Suprapubic skin (tissue), 4 donors: ENCODE data around the gene POR. TPM values are rescaled to one million over a fixed set of nuclear protein-coding genes. Genes with fewer than 3 reads are reported as not detected.

Experiments
- DNase-seq, 2 donors: peaks; one replicate each; pipeline ENCODE4 v3.0.0-alpha.2; 2019; ENCODE audit warnings: low spot score in 2 of 2
- H3K27ac ChIP-seq: fragments of 200-600 bp; sonication (generic); one replicate; pipeline ENCODE4 v1.5.1; 2019
- H3K27me3 ChIP-seq: fragments of 200-600 bp; sonication (generic); one replicate; pipeline ENCODE4 v1.5.1; 2019
- H3K36me3 ChIP-seq: fragments of 200-600 bp; sonication (generic); one replicate; pipeline ENCODE4 v1.5.1; 2019
- H3K4me1 ChIP-seq: fragments of 200-600 bp; sonication (generic); one replicate; pipeline ENCODE4 v1.5.1; 2019
- H3K4me3 ChIP-seq: fragments of 200-600 bp; sonication (generic); one replicate; pipeline ENCODE4 v1.5.1; 2019; ENCODE audit warnings: mild to moderate bottlenecking
- H3K9me3 ChIP-seq: fragments of 200-600 bp; sonication (generic); one replicate; pipeline ENCODE4 v1.5.1; 2019
- EP300 ChIP-seq: sonication (generic); formaldehyde crosslinking; IDR thresholded peaks from one replicate; pipeline ENCODE4 v1.6.1; 2017; ENCODE audit warnings: antibody characterized with exemption
- POLR2A ChIP-seq, 2 donors: fragments of 450-650 bp; IDR thresholded peaks; one replicate each; pipeline ENCODE4 v1.6.1; 2017; ENCODE audit warnings: antibody characterized with exemption in 2 of 2, mild to moderate bottlenecking in 2 of 2, moderate library complexity in 2 of 2
- POLR2AphosphoS5 ChIP-seq, 3 donors: sonication (generic); formaldehyde crosslinking; IDR thresholded peaks; one replicate each; pipeline ENCODE4 v1.6.1; 2017; ENCODE audit warnings: antibody characterized with exemption in 3 of 3
- WGBS: methylation state at CpG from one replicate; pipeline ENCODE4 v1.1.5; 2018; 5-methylcytosine and 5-hydroxymethylcytosine counted together
- total RNA-seq, 4 donors: library from RNA; depleted of rRNA; stranded (reverse); fragments of >200 nt; gene quantifications; one replicate each; pipeline ENCODE4 v1.1.0, GENCODE V29; 2016
- TF ChIP-seq, protein P1 (sequence below), 2 donors: fragments of 200-600 bp in 1 of 2; fragments of 450-650 bp in 1 of 2; sonication (generic) in 1 of 2; IDR thresholded peaks; one replicate each; pipeline ENCODE4 v1.5.1; 2016 to 2019; ENCODE audit warnings: antibody characterized with exemption in 2 of 2, mild to moderate bottlenecking in 1 of 2, moderate library complexity in 1 of 2

POR gene
- total RNA-seq, 4 donors from 2014 or later: 85.8 to 112 (median 91.8) TPM

- peaks cover 65% of the 10 kb centered on the region for H3K4me1 ChIP-seq
- H3K4me3 ChIP-seq: no peak overlapping the region
- peak in 1 of 2 donors; percentile 77 for DNase-seq
- H3K36me3 ChIP-seq: peaks cover 18% of the 10 kb centered on the region
- no peak for TF ChIP-seq POLR2A (IDR thresholded peaks at IDR 0.05)
- TF ChIP-seq EP300: no peak
- no peak for TF ChIP-seq POLR2AphosphoS5 (IDR thresholded peaks at IDR 0.05)
- TF ChIP-seq, protein P1, sequence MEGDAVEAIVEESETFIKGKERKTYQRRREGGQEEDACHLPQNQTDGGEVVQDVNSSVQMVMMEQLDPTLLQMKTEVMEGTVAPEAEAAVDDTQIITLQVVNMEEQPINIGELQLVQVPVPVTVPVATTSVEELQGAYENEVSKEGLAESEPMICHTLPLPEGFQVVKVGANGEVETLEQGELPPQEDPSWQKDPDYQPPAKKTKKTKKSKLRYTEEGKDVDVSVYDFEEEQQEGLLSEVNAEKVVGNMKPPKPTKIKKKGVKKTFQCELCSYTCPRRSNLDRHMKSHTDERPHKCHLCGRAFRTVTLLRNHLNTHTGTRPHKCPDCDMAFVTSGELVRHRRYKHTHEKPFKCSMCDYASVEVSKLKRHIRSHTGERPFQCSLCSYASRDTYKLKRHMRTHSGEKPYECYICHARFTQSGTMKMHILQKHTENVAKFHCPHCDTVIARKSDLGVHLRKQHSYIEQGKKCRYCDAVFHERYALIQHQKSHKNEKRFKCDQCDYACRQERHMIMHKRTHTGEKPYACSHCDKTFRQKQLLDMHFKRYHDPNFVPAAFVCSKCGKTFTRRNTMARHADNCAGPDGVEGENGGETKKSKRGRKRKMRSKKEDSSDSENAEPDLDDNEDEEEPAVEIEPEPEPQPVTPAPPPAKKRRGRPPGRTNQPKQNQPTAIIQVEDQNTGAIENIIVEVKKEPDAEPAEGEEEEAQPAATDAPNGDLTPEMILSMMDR (IDR thresholded peaks at IDR 0.05): no peak
- peak overlapping the region; percentile 76 for H3K27ac ChIP-seq
- H3K27me3 ChIP-seq: no peaks in the 10 kb centered on the region
- no peaks in the 10 kb centered on the region for H3K9me3 ChIP-seq
- 67% methylated on average over 3 of the region's 12 CpGs for WGBS
Measured at GRCh38 chr7:75968561-75969001, 53.6 kb downstream of the POR start.

GRCh38 chr7:75969182-75969581, 54.2 kb downstream of the POR start:
- TF ChIP-seq, protein P1 (IDR thresholded peaks at IDR 0.05): no peak
- TF ChIP-seq POLR2AphosphoS5 (IDR thresholded peaks at IDR 0.05): peak in 2 of 3 donors; percentile 33 to 42
- DNase-seq: peak; percentile 82 to 84
- Histone ChIP-seq H3K4me1 (peaks cover 64% of the 10 kb centered on the region), H3K27me3 (no peaks in the 10 kb centered on the region), H3K4me3 (no peak overlapping the region), H3K9me3 (no peaks in the 10 kb centered on the region), H3K36me3 (peaks cover 22% of the 10 kb centered on the region), H3K27ac (peak overlapping the region; percentile 76)
- WGBS: 31% methylated on average over 12 of the region's 13 CpGs

DNA sequence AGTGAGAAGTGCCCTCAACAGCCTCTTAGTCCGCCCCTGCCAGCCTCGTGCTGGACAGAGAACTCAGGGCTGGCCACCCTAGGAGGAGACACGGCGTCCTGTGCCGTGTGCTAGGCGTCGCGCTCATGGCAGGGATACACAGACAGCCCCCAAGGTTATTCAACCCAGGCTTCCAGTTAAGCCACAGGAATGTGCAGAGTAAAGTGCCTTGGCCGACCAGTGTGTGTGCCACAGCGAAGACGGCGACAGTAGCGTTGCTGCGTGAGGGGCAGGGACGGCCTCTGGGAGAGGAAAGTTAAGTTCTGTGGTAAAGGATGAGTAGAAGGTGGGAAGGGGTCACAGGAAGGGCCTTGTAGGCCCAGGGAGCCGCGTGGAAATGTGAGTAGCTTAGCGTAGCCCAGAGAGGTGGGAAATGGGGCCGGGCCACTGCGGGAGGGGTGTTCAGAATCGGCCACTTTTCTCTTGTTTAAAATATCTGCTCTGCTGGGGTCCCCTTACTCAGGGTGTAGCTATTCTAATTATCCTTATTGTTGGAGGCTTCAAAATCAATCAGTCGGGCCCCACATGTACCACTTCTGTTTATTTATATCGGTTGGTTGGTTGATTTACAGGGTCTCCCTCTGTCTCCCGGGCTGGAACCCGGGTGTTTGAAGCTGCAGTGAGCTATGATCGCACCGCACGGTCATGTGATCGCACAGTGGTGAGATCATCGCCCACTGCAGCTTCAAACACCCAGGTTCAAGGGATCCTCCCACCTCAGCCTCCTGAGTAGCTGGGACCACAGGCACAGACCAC, 54.9 kb downstream of the POR start:
- TF ChIP-seq, protein P1 (IDR thresholded peaks at IDR 0.05): no peak
- TF ChIP-seq POLR2AphosphoS5 (IDR thresholded peaks at IDR 0.05) (no peak), EP300 (no peak), POLR2A (IDR thresholded peaks at IDR 0.05) (no peak)
- Histone ChIP-seq H3K36me3 (peaks cover 22% of the 10 kb centered on the region), H3K9me3 (no peaks in the 10 kb centered on the region), H3K4me1 (peaks cover 64% of the 10 kb centered on the region), H3K27me3 (no peaks in the 10 kb centered on the region), H3K4me3 (no peak overlapping the region), H3K27ac (peak overlapping the region; percentile 76)
- no peak for DNase-seq
- WGBS: 95% methylated on average over 30 of the region's 30 CpGs

- Histone ChIP-seq H3K4me1 (peaks cover 52% of the 10 kb centered on the region), H3K27ac (peak overlapping the region; percentile 48), H3K9me3 (no peaks in the 10 kb centered on the region), H3K27me3 (no peaks in the 10 kb centered on the region), H3K4me3 (no peak overlapping the region), H3K36me3 (peaks cover 18% of the 10 kb centered on the region)
- WGBS: 90% methylated on average over 14 of the region's 14 CpGs
- no peak for DNase-seq
- TF ChIP-seq POLR2A (IDR thresholded peaks at IDR 0.05) (no peak), POLR2AphosphoS5 (IDR thresholded peaks at IDR 0.05) (no peak), EP300 (no peak)
- TF ChIP-seq, protein P1 (IDR thresholded peaks at IDR 0.05): no peak
Measured at GRCh38 chr7:75971309-75971960, 56.5 kb downstream of the POR start.
